CD4-positive, alpha-beta T cell treated with Interleukin-10 for 1 hour (primary cell): ENCODE measurements around the gene CLEC18C.
"Not testable (repeated sequence)": the region's sequence is repeated elsewhere in the genome, so short reads cannot be mapped to it uniquely, and the experiment has no call there.

Experiments used
- DNase-seq: peaks from one replicate; pipeline ENCODE4 v3.0.0-alpha.2; 2020

Gene CLEC18C

GRCh38 chr16:70222574-70222973 lies 49.0 kb downstream of the CLEC18C start:
- not testable (repeated sequence) for DNase-seq

- DNase-seq: not testable (repeated sequence)
Measured at GRCh38 chr16:70223216-70223615, 49.6 kb downstream of the CLEC18C start.

GRCh38 chr16:70223971-70224513 lies 50.5 kb downstream of the CLEC18C start:
- DNase-seq: not testable (repeated sequence)

GRCh38 chr16:70224645-70225044 lies 51.1 kb downstream of the CLEC18C start:
- not testable (repeated sequence) for DNase-seq

- not testable (repeated sequence) for DNase-seq
Measured at GRCh38 chr16:70225430-70225829, 51.8 kb downstream of the CLEC18C start.

- not testable (repeated sequence) for DNase-seq
Measured at GRCh38 chr16:70226024-70226423, 52.4 kb downstream of the CLEC18C start.

GRCh38 chr16:70231831-70232230 lies 58.2 kb downstream of the CLEC18C start:
- not testable (repeated sequence) for DNase-seq
